HG03103 (cell line): ENCODE measurements around the gene PGRMC1.
"Not testable (repeated sequence)": the region's sequence is repeated elsewhere in the genome, so short reads cannot be mapped to it uniquely, and the experiment has no call there.

ENCODE experiments used
- ATAC-seq: cut with Tn5 transposase; IDR thresholded peaks from one replicate; pipeline ENCODE4 v1.9.1; 2021; ENCODE audit warnings: low read depth; ENCODE audit not compliant: unreplicated experiment

Gene PGRMC1

DNA sequence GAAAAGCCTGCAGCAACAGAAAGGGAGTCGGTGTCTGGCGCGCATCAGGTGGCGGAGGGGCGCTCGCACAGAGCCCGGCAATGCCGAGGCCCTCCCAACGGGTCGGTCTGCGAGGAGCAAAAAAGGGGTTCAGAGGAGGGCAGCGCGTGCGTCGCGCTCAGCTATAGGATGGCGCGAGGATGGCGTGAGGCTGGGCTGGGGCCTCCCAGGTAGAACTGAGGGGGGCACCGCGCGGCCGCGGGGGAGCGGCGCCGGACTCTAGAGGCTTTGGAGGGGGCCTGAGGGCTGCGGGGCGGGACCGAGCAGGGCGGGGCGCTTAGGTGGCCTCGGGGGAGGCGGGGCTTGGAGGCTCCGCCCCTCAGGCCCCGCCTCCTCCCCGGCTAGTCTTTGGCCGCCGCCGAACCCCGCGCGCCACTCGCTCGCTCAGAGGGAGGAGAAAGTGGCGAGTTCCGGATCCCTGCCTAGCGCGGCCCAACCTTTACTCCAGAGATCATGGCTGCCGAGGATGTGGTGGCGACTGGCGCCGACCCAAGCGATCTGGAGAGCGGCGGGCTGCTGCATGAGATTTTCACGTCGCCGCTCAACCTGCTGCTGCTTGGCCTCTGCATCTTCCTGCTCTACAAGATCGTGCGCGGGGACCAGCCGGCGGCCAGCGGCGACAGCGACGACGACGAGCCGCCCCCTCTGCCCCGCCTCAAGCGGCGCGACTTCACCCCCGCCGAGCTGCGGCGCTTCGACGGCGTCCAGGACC lies at the start of gene PGRMC1:
TSS of gene PGRMC1 (plus strand) at position 414 of the 751 bp plus-strand sequence. CDS start at position 493, 79 bp downstream.
- ATAC-seq, result peak; percentile 86

DNA sequence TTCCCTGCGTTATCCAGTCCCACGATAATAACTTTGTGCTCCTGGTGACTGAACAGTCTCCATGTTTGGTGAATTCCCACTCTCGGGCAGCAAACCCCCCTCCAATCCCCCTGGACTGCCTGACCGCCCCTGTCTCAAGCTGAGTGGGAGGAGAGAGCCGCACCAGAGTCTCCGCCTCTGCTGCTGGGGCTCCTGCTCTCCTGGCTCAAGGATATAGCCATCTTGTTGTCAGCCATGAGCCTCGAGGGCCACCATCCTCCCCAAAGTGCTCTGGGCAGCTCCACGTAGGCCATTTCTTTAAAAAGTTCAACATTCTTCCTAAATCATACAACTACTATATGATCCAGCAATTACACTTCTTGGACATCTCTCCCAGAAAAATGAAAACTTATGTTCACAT lies 49.3 kb upstream of the PGRMC1 start:
- ATAC-seq, result no peak

DNA sequence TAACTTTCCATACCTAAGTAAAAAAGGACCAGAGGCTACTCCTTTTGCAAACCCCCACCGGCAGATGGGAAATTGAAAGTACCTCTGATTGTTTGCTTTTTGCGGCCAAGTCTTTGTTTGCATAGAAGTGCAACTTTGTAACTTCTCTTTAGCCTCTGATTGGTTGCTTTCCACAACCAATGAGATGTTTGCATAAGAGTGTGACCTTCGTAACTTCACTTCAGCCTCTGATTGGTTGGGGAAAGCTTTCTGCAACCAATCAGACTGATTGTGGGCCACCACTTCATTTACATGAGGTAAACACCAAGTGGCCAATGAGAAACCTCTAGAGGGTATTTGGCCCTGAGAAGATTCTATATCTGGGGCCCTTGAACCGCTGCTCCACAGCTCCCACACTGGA lies 48.8 kb upstream of the PGRMC1 start:
- ATAC-seq, result no peak

DNA sequence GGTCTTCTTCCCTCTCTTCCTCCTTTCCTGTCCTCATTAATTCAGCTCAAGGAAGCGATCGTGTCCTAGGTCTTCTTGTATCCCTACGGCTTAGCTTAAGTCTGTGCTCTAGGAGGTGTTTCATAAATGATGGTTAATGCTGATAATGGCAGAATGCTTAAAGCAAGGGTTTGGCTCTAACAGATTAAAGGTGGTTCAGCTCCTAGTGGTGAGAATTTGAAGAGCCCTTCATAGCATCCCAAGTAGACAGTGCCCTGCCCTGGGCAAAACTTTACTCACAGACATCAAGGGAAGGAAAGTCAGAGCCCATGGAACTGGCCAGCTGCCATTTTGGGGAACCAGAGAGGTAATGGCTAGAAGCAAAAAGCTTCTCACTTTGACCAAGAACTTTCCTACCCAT lies 47.0 kb upstream of the PGRMC1 start:
- ATAC-seq, result no peak

DNA sequence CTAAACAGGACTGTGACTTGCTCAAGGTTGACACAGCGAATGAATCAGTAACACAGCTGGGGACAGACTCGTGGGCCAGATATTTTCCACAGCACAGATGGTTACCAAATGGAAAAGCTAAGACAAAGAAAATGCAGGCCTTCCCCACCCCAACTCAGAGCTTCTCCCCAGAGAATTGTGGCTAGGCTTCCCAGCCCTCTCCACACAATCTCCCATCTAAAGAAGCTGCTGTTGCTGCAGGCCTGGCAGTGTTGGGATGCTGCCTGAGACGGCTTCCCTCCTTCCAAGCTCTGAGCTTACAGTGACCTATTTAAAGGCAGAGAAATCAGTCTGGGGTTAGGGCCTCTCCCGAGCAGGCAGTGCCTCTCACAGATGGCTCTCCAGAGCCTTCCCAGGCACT lies 46.5 kb upstream of the PGRMC1 start:
- no peak for ATAC-seq

DNA sequence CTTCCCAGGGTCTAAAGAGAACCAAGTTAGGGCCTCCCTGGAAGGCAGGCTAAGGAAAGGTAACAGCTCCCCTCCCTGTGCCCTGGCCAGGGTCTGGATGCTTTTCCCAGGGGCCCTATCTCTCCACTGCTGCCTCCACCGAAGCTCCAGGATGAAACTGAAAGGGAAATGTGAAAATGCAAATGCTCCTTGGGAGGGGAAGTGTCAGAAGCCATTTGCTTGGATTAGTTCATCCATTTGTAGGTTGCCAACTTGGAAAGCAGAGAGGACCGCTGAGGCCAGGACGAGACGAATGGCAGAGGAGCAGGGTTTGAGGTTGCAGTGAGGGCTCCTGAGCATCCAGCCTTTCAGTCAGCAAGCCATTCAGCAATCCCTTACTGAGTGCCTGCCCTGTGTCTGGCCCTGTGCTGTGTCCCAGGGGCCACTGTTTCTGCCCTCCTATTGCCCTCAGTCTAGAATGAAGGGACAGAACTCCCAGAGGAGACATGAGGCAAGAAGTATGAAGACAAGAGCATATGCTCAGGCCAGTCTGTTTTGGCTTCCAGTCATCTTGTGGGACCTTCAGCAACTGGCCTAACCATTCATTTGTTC lies 45.9 kb upstream of the PGRMC1 start:
- no peak for ATAC-seq

DNA sequence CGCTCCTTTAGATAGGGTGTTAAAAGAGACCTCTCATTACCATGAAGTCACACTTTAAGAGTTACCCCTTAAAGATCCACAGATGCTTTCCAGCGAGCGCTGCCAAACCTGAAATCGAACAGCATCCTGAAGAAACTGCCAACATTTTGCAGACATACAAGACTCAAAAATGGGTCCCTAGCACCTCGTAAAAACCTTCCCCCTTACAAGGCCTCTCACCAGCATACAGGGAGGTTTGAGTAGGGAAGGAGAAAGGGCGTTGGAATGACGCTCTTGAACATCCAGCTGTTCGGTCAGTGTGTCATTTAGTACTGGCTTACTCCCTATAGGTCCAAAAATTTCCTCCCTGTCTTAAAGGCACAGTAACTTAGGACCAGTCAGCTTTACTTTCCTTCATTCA lies 45.3 kb upstream of the PGRMC1 start:
- ATAC-seq, result no peak

DNA sequence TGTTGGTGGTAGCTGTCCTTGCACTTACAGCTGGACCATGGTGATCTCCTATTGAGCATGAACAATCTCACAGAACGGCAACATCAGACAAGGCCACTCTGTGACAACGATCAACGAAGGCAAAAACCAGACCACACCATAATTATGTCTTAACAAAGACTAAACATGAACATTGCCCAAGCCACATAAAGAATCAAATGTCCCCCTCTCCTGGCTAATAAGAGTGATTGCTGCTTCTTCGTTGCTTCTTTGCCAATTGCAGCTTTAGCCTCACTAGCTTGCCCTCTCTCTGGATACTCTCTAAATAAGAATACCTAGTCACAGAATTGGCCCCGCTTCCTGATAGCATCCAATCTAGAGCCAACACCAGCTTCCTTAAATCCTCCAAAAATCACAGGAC lies 41.5 kb upstream of the PGRMC1 start:
- no peak for ATAC-seq

DNA sequence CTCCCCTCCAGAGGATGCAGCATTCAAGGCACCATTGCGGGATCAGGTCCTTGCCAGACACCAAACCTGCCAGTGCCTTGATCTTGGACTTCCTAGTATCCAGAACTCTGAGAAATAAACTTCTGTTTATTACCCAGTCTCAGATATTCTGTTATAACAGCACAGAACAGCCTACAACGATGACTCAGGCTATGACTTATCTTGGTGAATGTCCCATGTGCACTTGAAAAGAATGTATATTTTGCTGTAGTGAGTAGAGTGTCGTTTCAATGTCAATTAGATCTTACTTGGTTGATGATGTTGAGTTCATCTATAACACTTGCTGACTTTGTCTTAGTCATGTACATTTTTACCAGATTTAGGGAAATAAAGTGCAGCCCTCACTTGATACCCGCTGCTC lies 34.5 kb upstream of the PGRMC1 start:
- no peak for ATAC-seq

DNA sequence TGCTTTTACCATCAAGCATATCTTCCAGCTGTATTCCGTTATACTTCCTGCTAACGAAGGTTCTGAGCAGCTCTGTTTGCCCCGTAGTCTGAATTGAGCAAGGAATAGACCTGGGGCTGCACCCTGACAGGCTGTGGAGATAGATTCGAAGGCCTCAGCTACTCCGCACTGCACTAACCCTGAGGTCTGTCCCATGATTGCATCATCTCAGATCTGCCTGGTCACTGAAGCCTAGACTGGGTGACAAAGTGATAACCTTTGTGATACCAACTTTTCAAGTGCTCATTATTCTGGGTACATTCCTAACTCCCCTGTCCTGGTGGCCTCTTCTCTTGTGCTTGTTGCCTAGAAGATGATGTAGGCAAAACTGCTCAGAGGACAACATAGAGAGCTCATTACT lies 29.9 kb upstream of the PGRMC1 start:
- no peak for ATAC-seq

DNA sequence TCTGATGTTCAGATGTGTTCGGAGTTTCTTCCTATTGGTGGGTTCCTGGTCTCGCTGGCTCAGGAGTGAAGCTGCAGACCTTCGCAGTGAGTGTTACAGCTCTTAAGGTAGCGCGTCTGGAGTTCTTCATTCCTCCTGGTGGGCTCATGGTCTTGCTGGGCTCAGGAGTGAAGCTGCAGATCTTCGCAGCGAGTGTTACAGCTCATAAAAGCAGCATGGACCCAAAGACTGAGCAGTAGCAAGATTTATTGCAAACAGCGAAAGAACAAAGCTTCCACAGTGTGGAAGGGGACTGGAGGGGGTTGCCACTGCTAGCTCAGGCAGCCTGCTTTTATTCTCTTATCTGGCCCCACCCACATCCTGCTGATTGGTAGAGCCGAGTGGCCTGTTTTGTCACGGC lies 28.6 kb upstream of the PGRMC1 start:
- not testable (repeated sequence) for ATAC-seq

DNA sequence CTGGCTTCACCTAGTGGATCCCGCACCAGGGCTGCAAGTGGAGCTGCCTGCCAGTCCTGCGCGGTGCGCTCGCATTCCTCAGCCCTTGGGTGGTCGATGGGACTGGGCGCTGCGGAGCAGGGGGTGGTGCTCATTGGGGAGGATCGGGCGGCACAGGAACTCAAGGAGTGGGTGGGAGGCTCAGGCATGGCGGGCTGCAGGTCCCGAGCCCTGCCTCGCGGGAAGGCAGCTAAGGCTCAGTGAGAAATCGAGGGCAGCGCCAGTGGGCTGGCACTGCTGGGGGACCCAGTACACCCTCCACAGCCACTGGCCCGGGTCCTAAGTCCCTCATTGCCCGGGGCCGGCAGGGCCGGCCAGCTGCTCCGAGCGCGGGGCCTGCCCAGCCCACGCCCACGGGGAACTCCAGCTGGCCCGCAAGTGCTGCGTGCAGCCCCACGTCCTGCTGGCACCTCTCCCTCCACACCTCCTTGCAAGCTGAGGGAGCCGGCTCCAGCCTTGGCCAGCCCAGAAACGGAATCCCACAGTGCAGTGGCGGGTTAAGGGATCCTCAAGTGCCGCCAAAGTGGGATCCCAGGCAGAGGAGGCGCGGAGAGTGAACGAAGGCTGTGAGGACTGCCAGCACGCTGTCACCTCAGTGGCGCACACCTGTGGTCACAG lies 27.6 kb upstream of the PGRMC1 start:
- no peak for ATAC-seq

DNA sequence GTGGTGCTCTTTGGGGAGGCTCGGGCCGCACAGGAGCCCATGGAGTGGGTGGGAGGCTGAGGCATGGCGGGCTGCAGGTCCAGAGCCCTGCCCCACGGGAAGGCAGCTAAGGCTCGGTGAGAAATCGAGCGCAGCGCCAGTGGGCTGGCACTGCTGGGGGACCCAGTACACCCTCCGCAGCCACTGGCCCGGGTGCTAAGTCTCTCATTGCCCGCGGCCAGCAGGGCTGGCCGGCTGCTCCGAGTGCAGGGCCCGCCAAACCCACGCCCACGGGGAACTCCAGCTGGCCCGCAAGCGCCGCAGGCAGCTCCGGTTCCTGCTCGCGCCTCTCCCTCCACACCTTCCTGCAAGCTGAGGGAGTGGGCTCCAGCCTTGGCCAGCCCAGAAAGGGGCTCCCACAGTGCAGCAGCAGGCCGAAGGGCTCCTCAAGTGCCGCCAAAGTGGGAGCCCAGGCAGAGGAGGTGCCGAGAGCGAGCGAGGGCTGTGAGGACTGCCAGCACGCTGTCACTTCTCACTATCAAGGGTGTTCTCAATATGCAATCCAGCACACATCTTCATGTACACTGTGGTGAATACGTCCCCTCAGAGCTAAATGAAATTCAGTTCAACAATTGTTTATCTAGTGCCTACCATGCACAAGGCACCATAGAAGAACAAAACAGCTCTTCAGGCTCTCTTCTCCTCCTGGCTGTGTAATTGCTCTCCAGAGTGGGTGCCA lies 25.0 kb upstream of the PGRMC1 start:
- ATAC-seq, result not testable (repeated sequence)

DNA sequence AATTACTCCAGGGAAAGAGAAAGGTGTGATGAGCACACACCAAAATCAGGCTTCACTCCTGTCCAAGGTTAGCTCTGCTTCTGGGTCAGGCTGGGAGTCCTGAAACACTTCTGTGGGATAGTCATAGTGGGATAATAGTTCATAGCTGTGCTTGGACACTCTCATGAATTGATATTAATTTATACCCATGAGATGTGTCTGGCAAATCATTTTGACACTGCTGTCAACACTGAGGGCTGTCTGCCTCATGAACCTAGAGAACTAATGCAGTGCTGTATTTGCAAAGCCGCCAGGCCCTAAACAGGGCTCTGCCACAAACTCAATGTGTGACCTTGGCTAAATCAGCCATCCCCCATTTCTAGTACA lies 24.5 kb upstream of the PGRMC1 start:
- no peak for ATAC-seq

DNA sequence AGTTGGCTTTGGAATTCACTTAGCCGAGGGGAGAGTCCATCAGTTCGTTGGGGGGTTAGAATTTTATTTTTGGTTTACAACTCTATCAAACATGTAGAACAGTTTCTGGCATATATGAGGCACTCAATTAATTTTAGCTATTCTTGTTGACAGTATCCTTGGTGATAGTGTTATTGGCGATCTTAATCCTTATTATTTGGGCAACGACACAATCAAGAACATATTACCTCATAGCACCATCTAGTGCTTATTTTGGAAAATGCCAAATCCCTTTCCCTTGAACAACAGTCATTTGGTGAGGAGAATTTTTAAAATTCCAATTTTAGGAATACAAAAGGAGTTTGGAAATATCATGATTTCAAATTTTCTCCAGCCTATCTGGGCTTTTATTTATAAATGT lies 17.9 kb upstream of the PGRMC1 start:
- no peak for ATAC-seq

DNA sequence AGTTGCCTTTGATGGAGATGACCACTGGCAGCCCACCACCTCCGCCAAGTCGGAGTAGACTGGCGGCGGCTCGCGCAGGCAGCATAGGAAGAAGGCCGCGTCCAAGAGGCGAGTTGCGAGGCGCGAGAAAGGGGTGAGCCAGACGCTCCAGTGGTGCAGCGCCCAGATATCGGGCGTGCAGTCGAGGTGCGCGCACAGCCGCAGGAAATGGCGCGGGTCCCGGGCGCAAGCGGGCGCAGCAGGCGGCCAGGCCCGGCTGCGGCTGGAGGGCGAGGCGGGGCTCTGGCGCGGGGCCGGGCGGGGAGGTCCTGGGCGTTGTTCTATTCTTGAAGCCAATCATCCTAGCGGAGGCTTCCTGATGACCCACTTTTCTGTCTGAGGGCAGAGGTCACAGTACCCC lies 13.2 kb upstream of the PGRMC1 start:
- no peak for ATAC-seq

DNA sequence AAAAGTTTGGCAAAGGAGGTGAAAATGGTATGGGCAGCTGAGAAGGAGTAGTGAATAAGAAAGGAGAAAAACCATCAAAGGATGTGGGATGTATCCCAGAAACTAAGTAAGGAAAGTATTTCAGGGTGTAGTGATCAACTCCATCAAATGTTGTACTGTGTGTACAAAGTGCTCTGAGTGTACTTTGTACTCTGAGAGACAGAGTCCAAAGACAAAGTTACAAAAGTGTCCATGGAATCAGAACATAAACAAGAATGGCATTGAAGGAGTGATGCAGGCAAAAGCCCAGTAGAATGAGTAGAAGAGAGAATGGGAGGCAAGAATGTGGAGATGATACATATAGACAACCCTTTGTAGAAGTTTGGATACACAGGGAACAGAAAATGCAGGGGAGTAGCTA lies 12.3 kb upstream of the PGRMC1 start:
- no peak for ATAC-seq

DNA sequence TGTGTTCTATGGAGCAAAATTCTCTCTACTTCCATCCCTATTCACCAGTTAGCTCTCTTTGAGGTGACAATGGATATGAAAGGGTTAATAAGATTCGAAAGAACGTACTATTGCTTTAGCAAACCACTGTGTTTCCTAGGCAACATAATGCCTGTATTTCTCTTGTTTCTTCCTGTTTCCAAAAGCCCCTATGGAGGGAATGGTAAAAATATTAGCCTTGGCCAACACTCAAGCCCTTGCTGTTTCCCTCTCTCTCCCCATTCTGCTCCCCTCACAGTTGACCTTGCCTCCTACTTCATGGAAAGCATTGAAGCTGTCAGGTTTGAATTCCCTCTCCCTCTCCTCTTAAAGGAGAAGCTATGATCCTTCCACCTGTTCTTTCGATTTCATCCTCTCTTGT lies 9.6 kb upstream of the PGRMC1 start:
- ATAC-seq, result no peak

DNA sequence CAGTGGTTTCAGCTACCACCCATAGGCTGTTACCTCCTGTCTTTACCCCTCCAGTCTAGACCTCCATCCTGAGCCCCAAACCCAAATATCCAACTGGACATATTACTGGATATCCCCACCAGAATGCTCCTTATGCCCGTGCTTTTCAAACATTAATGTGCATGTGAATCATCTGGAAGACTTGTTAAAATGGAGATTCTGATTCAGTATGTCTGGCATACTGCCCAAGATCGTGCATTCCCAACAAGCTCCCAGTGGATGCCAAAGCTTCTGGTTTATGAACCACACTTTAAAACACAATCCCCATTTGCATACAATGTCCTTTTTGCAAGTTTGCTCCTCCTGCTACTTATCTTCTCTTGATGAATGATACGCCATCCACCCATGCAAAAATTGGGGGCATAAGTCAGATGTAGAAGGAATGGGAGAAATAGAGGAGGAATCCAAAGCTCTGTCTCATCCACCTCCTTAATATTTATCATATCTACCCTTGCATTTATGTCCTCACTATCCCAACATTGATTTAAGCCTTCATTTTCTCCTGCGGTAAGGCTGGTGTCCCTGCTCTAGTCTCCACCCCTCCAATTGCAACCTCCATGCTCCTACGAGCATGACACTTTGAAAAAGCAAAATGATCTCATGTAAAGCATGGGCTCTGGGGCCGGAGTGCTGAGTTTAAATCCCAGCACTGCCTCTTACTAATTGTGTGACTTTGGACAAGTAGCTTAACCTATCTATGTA lies 7.4 kb upstream of the PGRMC1 start:
- ATAC-seq, result no peak

DNA sequence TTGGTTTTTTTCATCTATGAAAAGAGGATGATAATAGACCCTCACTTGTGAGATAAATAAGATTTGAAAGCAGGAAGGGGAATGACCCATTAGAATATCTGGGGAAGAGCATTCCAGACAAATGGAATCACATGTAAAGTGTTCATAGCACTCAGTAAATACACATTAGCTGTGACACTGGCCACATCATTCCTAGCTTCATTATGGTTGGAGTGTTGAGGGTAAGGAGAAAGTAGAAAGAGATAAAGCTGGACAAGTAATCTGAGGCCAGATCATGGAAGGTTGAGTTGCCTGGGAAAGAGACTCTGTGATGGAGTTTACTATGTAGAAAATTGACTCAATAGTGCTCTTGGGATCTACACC lies 6.9 kb upstream of the PGRMC1 start:
- no peak for ATAC-seq

DNA sequence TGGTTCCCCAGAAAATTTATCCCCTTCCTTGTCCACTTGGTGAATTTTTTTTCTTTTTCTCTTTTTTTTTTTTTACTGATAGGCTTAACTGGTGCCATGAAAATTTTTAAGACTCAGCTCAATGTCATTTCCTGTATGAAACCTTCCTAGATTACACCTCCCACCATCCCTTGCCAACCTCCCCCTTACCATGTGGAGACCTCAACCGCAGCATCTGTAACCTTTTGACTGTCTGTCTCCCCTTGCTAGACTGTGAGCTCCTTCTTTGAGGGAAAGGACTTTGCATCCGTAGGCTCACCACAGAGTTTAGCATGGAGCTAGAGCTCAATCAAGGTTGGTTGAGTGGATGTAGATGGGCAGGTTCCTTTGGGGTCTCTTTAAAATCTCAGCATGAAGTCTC lies 5.2 kb upstream of the PGRMC1 start:
- ATAC-seq, result no peak
